DOHH2 (cell line): ENCODE data around the gene ZNF575.

Source experiments
- H3F3A ChIP-seq: fragments of 200-600 bp; sonication (generic), shearing (Covaris generic); 2 replicates; pipeline ENCODE4 v1.6.0; 2016; ENCODE audit warnings: antibody characterized with exemption, mild to moderate bottlenecking; ENCODE audit not compliant: control insufficient read depth, insufficient read depth
- H3K27ac ChIP-seq: fragments of 200-600 bp; sonication (generic); 2 replicates; pipeline ENCODE4 v1.5.1; 2014; ENCODE audit warnings: low read depth, mild to moderate bottlenecking, low read length, moderate library complexity
- H3K27me3 ChIP-seq: fragments of 200-600 bp; sonication (generic); 2 replicates; pipeline ENCODE4 v1.6.1; 2014; ENCODE audit warnings: mild to moderate bottlenecking, low read length, mixed read lengths; ENCODE audit not compliant: control insufficient read depth
- H3K36me3 ChIP-seq: fragments of 200-600 bp; sonication (generic); 2 replicates; pipeline ENCODE4 v1.6.1; 2014; ENCODE audit warnings: mild to moderate bottlenecking, low read length, moderate library complexity, mixed read lengths; ENCODE audit not compliant: control insufficient read depth
- H3K4me1 ChIP-seq: fragments of 200-600 bp; sonication (generic); 2 replicates; pipeline ENCODE4 v1.6.1; 2014; ENCODE audit warnings: mild to moderate bottlenecking, low read length, mixed read lengths; ENCODE audit not compliant: control insufficient read depth
- H3K4me2 ChIP-seq: fragments of 200-600 bp; sonication (generic); 2 replicates; pipeline ENCODE4 v1.6.0; 2014; ENCODE audit warnings: mild to moderate bottlenecking, low read length, moderate library complexity
- H3K4me3 ChIP-seq: fragments of 200-600 bp; sonication (generic); 2 replicates; pipeline ENCODE4 v1.5.1; 2014; ENCODE audit warnings: mild to moderate bottlenecking, low read length, mixed read lengths
- H3K79me2 ChIP-seq: fragments of 200-600 bp; sonication (generic); 2 replicates; pipeline ENCODE4 v1.6.1; 2014; ENCODE audit warnings: mild to moderate bottlenecking, low read length, mixed read lengths; ENCODE audit not compliant: control insufficient read depth
- H3K9me2 ChIP-seq: fragments of 200-600 bp; sonication (generic); replicated peaks from 2 replicates; pipeline ENCODE4 v1.6.1; 2014; ENCODE audit warnings: mild to moderate bottlenecking, low read length, mixed read lengths; ENCODE audit not compliant: control insufficient read depth
- H3K9me3 ChIP-seq: fragments of 200-600 bp; sonication (generic); 2 replicates; pipeline ENCODE4 v1.6.1; 2014; ENCODE audit warnings: antibody characterized with exemption, low read length, mixed read lengths; ENCODE audit not compliant: control insufficient read depth, insufficient read depth
- H4K20me1 ChIP-seq: fragments of 200-600 bp; sonication (generic); 2 replicates; pipeline ENCODE4 v1.6.0; 2014; ENCODE audit warnings: low read depth, mild to moderate bottlenecking, antibody characterized with exemption, low read length, moderate library complexity; ENCODE audit not compliant: control insufficient read depth, insufficient read depth
- CTCF ChIP-seq: fragments of 200-600 bp; sonication (generic); IDR thresholded peaks from one replicate; pipeline ENCODE4 v1.5.1; 2014; ENCODE audit warnings: antibody characterized with exemption, mild to moderate bottlenecking, low read depth, low read length; ENCODE audit not compliant: poor library complexity, severe bottlenecking
- EZH2phosphoT487 ChIP-seq: fragments of 200-600 bp; sonication (generic); IDR thresholded peaks from 2 replicates; pipeline ENCODE4 v1.6.1; 2017; ENCODE audit warnings: borderline replicate concordance, mild to moderate bottlenecking, antibody characterized with exemption, low read length, moderate library complexity, mixed read lengths

ZNF575 gene

GRCh38 chr19:43534816-43535761, 2.1 kb downstream of the ZNF575 start:
- Histone ChIP-seq H3K27me3 (no peaks in the 10 kb centered on the region), H4K20me1 (no peaks in the 10 kb centered on the region), H3K27ac (no peak overlapping the region), H3K9me2 (no peaks in the 10 kb centered on the region), H3F3A (peaks cover 12% of the 10 kb centered on the region), H3K4me3 (no peak overlapping the region), H3K4me2 (no peak overlapping the region), H3K36me3 (peaks cover 15% of the 10 kb centered on the region), H3K9me3 (no peaks in the 10 kb centered on the region), H3K4me1 (peaks cover 23% of the 10 kb centered on the region), H3K79me2 (no peaks in the 10 kb centered on the region)
- TF ChIP-seq CTCF (peak; percentile 43), EZH2phosphoT487 (no peak)

- no peak overlapping the region for H3K27ac ChIP-seq
- no peaks in the 10 kb centered on the region for H3K27me3 ChIP-seq
- peaks cover 31% of the 10 kb centered on the region for H3K36me3 ChIP-seq
- H3K4me1 ChIP-seq: peaks cover 6% of the 10 kb centered on the region
- H3K9me3 ChIP-seq: no peaks in the 10 kb centered on the region
- no peak overlapping the region for H3K4me3 ChIP-seq
- no peak for TF ChIP-seq EZH2phosphoT487
- TF ChIP-seq CTCF: no peak
- H3K4me2 ChIP-seq: no peak overlapping the region
- peaks cover 4% of the 10 kb centered on the region; the same call in 1 of the 2 replicates for H3F3A ChIP-seq
- no peaks in the 10 kb centered on the region for H4K20me1 ChIP-seq
- no peaks in the 10 kb centered on the region for H3K79me2 ChIP-seq
- no peaks in the 10 kb centered on the region for H3K9me2 ChIP-seq
Measured at GRCh38 chr19:43538922-43539321, 5.9 kb downstream of the ZNF575 start.

GRCh38 chr19:43540381-43540780, 7.4 kb downstream of the ZNF575 start:
- Histone ChIP-seq H3K27me3 (no peaks in the 10 kb centered on the region), H3F3A (peaks cover 4% of the 10 kb centered on the region; the same call in 1 of the 2 replicates), H3K36me3 (peaks cover 36% of the 10 kb centered on the region), H3K27ac (no peak overlapping the region), H3K9me2 (no peaks in the 10 kb centered on the region), H3K4me3 (no peak overlapping the region), H3K4me2 (no peak overlapping the region), H3K4me1 (no peaks in the 10 kb centered on the region), H3K9me3 (no peaks in the 10 kb centered on the region), H3K79me2 (no peaks in the 10 kb centered on the region), H4K20me1 (no peaks in the 10 kb centered on the region)
- TF ChIP-seq EZH2phosphoT487: no peak
- no peak for TF ChIP-seq CTCF
